HL-60/S4 treated with retinoic acid at 250 ng/mL for 4 days and 3 days (cell line): ENCODE data around the gene PLGLB2.
"Not testable (repeated sequence)": the region's sequence is repeated elsewhere in the genome, so short reads cannot be mapped to it uniquely, and the experiment has no call there.

Experiments
- in situ Hi-C: fragments of 300-500 bp; cut with MboI; formaldehyde crosslinking; loops from 2 replicates; pipeline ENCODE4 v1.7.0; 2022; ENCODE audit warnings: low sequenced_read_pairs

PLGLB2 gene

GRCh38 chr2:87747791-87748190 is at the start of gene PLGLB2:
TSS of gene PLGLB2 (plus strand) at chr2:87748087. CDS start at chr2:87748154, 67 bp downstream.
- in situ Hi-C loops: not testable (repeated sequence)

GRCh38 chr2:87704572-87705323 is 43.1 kb upstream of the PLGLB2 start:
- in situ Hi-C loops: not testable (repeated sequence)

GRCh38 chr2:87708368-87708767 is 39.5 kb upstream of the PLGLB2 start:
- in situ Hi-C loops: not testable (repeated sequence)

- in situ Hi-C loops: not testable (repeated sequence)
Measured at GRCh38 chr2:87727940-87728599, 19.8 kb upstream of the PLGLB2 start.

GRCh38 chr2:87740928-87741327 is 7.0 kb upstream of the PLGLB2 start:
- in situ Hi-C loops: not testable (repeated sequence)

GRCh38 chr2:87742393-87743108 is 5.3 kb upstream of the PLGLB2 start:
- in situ Hi-C loops: not testable (repeated sequence)

- in situ Hi-C loops: not testable (repeated sequence)
Measured at GRCh38 chr2:87743638-87744037, 4.2 kb upstream of the PLGLB2 start.

GRCh38 chr2:87745353-87745951 is 2.4 kb upstream of the PLGLB2 start:
- in situ Hi-C loops: not testable (repeated sequence)

GRCh38 chr2:87748524-87748923 is 637 bp downstream of the PLGLB2 start:
- in situ Hi-C loops: not testable (repeated sequence)

GRCh38 chr2:87750560-87750959 is 2.7 kb downstream of the PLGLB2 start:
- in situ Hi-C loops: not testable (repeated sequence)

GRCh38 chr2:87754759-87755158 is 6.9 kb downstream of the PLGLB2 start:
- in situ Hi-C loops: not testable (repeated sequence)
